DMS79 (cell line): ENCODE data around the gene ZNF606.

Source experiments
- DNase-seq: peaks from one replicate; lab custom pipeline; 2025; lab: John Stamatoyannopoulos, UW

The ZNF606 gene

GRCh38 chr19:58009666-58010301 is 7.2 kb upstream of the ZNF606 start:
- DNase-seq: peak; percentile 86

DNA sequence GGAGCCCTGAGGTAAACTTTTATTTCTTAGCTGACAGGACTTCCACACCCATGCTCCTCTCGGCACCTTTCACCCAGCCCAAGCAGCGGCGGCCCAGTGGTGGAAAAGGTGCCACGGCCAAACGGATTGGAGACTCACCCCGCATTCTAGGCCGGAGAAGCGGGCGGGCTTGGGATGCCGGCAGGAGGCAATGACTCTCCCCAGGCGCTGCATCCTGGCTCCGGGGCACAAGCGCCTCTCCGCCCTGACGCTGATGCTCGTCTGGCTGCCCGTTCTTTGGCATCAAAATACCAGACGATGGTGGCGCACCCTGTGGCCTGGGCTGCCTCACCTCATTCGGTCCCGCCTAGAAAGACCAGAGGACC is 6.7 kb upstream of the ZNF606 start:
- no peak for DNase-seq

- peak; percentile 8 for DNase-seq
Observed at GRCh38 chr19:58008877-58009276, 6.3 kb upstream of the ZNF606 start.

GRCh38 chr19:58007285-58007684 is 4.7 kb upstream of the ZNF606 start:
- DNase-seq: no peak

DNA sequence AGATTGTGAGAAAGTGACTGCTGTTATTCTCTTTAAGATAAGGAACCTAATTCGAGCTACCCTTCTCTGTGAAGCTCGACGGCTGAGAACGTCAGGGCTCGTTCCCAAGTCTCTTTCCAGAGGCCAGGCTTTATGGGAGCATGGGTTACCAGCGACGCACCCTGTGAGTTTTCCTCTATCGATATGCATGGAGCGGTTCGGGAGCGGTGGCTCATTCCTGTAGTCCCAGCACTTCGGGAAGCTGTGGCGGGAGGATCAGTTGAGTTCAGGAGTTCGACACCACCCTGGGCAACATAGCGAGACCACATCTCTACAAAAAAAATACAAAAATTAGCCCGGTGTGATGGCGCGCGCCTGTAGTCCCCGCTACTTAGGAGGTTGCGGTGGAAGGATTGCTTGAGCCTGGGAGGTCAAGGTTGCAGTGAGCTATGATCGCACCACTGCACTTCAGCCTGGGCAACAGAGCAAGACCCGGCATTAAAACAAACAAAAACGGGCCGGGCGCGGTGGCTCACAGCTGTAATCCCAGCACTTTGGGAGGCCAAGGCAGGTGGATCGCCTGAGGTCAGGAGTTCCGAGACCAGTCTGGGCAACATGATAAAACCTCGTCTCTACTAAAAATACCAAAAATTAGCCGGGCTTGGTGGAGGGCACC is 681 bp upstream of the ZNF606 start:
- no peak for DNase-seq

GRCh38 chr19:58001895-58002369 is 688 bp downstream of the ZNF606 start:
- no peak for DNase-seq

- DNase-seq: no peak
Observed at GRCh38 chr19:58000677-58001076, 1.9 kb downstream of the ZNF606 start.

- no peak for DNase-seq
Observed at GRCh38 chr19:57992841-57993240, 9.8 kb downstream of the ZNF606 start.

- no peak for DNase-seq
Observed at GRCh38 chr19:57978586-57979289, 23.9 kb downstream of the ZNF606 start.

DNA sequence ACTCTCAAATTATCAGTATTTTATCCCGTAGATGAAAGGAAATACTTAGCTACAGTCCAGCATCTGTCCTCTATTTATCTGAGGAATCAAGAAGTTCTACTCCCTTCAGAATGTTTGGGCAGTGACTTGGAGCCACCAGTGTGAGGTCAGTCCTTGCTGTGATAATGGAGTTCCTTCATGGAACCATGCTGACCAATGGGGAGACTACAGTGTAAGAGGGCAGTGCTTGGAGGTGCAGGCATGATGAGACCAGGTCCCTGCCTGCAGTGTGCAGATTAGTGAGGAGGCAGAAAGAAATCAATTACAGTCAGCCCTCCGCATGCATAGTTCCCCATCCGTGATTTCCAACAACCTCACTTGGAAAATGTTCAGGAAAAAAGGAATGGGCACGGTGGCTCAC is 28.2 kb downstream of the ZNF606 start, which contains the start of gene C19orf18:
C19orf18 (minus strand) TSS at position 101 of the 400 bp plus-strand sequence. CDS start 102 bp downstream, outside the sequence.
- DNase-seq: no peak

DNA sequence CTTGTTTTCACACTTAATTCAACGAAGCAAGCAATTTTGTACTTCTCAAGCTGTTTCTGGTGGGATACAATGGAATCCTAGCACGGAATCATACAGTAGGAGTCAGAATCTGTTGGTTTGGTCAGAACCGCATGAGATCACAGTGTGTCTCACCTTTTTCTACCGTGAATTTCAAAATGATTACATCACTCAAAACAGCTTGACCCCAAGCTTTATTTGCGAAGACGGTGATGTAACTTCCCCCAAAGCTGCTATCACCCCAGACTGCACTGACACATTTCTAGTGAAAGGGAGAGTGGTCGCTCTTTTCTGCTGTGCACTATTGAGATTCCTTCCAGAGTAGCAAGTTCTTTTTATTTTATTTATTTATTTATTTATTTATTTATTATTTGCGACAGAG is 37.9 kb downstream of the ZNF606 start:
- no peak for DNase-seq

DNA sequence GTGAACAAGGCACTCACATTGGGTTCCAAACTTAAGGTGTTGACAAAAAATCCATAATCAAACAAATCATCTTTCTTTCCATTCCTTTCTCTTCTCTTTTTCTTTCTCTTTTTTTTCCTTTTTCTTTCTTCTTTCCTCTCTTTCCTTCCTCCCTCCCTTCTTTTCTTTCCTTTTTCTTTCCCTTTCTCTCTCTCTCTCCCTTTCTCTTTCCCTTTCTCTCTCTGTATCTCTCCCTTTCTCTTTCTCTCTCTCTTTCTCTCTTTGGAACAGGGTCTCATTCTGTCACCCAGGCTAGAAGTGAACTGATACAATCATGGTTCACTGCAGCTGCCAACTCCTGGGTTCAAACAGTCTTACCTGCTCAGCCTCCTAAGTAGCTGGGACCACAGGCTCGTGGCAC is 40.8 kb downstream of the ZNF606 start:
- no peak for DNase-seq

DNA sequence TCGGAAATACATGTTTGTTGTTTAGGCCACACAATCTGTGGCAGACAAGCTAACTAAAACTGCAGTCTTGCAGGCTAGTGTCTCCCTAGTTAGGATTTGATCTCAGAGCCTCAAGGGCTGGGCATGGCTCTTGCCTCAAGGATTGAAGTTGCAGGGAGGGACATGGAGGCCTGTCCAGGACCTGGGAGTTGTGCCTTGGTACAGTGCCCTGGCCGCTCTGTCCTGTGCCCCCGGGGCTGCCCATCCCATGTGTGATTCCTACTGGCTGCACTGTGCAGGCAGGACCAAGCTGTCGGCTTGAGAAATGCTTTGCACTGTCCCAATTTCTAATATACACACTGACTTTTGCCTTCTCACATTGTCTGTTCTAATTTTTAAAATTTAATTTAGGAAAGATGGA is 47.6 kb downstream of the ZNF606 start:
- no peak for DNase-seq

DNA sequence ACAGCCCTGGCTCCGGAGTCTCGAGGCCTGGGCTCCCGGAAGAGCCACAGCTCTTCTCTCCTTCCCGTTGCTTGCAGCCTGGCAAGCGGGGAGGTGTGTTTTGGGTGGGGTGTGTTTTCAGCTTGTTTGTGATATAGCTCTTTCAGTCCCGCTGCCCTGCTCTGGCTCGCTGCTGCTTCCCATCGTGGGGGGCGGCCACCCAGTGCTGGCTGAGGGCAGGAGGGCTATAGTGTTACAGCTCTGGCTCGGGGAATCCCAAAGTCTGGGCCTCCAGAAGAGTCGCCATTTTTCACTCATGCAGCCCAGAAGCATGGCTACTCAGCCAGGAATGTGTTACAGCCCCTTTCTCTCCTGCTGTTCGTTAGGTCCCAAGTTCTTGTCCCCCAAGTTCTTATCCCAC is 52.9 kb downstream of the ZNF606 start:
- DNase-seq: no peak

DNA sequence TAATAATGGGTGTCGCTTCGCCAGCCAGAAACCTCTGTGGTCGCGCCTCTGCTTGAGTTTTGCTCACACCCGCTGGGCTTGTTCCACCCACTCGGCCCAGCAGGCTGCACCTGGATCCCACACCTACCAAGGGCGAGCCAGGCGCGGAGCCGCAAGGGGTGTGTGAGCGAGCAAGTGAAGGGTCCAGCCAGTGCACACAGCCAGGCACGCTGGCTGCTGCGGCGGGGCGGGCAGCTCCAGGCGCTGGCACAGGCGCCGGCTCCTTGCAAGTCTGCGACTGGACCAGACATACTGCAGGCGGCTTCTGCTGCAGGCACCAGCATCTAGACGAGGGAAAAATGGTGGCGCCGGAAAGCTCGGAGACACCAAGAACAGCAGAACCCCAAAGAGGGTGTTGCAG is 53.3 kb downstream of the ZNF606 start:
- DNase-seq: no peak

- DNase-seq: peak; percentile 94
Observed at GRCh38 chr19:57947419-57948134, 55.0 kb downstream of the ZNF606 start, which contains the start of gene ZNF256. Gene ZNF256, minus strand, starts transcription at chr19:57947706. Its CDS starts 232 bp downstream, at chr19:57947474.

- DNase-seq: no peak
Observed at GRCh38 chr19:57947088-57947418, 55.6 kb downstream of the ZNF606 start.

- no peak for DNase-seq
Observed at GRCh38 chr19:57946316-57946715, 56.3 kb downstream of the ZNF606 start.

GRCh38 chr19:57941593-57941992 is 61.0 kb downstream of the ZNF606 start:
- no peak for DNase-seq

- no peak for DNase-seq
Observed at GRCh38 chr19:57935731-57936130, 66.9 kb downstream of the ZNF606 start.

DNA sequence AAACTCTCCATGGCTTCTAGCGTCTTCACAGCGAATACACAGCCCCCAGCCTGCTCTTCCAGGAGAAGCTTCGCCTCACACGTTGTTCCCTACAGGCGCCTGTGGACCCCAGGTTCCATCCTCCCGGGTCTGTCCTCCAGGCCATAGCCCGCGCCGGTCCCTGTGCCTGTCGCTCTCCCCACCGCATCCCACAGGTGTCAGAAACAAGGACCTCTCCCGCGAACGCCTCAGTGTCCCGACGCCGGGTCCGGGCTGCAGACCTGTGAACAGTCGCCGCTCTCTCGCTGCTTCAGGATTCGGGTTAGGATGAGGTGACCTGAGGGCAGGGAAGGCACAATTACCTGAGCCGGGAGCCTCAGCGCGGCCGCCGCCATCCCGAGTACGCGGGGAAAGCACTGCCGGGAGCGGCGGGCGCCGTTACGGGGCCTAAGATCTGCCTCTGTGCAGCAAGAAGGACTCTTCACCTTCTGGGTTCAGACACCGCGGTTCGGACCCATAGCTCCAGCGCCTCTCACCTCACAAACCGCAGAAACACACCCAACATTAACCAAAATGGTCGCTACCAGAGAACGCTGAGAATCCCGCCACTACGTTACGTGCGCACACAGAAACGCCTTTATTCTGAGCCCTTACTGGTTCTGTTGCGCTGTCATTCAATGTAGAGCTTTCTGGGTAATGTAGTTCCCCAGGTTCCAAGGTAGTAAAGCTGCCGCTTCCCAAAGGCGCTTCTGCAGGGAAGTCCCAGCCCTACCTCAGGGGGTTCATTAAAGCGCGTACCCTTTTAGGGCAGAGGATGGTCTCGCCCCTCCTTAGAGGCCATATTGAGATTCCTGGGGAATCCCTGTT is 67.6 kb downstream of the ZNF606 start, which contains the start of gene ZNF418:
ZNF418 (minus strand) TSS at position 583 of the 846 bp plus-strand sequence. CDS start 1,580 bp downstream, outside the sequence.
- DNase-seq: no peak
